Liver (tissue), 9 donors: ENCODE measurements around the gene MDN1. TPM values are rescaled to one million over a fixed set of nuclear protein-coding genes. Genes with fewer than 3 reads are reported as not detected.

Source experiments
- DNase-seq: peaks from one replicate; pipeline ENCODE4 v3.0.0-alpha.2; 2017; ENCODE audit warnings: low spot score
- H3K27ac ChIP-seq, 2 donors: one replicate each; pipeline ENCODE4 v1.7.0; 2013; ENCODE audit warnings: inconsistent platforms in 2 of 2, low read length in 2 of 2, control low read depth in 1 of 2, low read depth in 1 of 2, mild to moderate bottlenecking in 1 of 2
- H3K27me3 ChIP-seq, 4 donors: one replicate each; pipeline versions ENCODE4 v1.6.1 to v1.7.0; 2013; ENCODE audit warnings: low read length in 3 of 4, inconsistent platforms in 1 of 4, mild to moderate bottlenecking in 1 of 4, moderate library complexity in 1 of 4; ENCODE audit not compliant: control insufficient read depth in 4 of 4, insufficient read depth in 4 of 4
- H3K36me3 ChIP-seq, 4 donors: one replicate each; pipeline versions ENCODE4 v1.6.1 to v1.7.0; 2013; ENCODE audit warnings: low read length in 3 of 4, mild to moderate bottlenecking in 3 of 4, low read depth in 1 of 4, moderate library complexity in 1 of 4; ENCODE audit not compliant: control insufficient read depth in 4 of 4, insufficient read depth in 3 of 4
- H3K4me1 ChIP-seq, 4 donors: one replicate each; pipeline versions ENCODE4 v1.6.1 to v1.7.0; 2013; ENCODE audit warnings: low read length in 3 of 4, mild to moderate bottlenecking in 3 of 4, moderate library complexity in 1 of 4; ENCODE audit not compliant: control insufficient read depth in 4 of 4, insufficient read depth in 4 of 4
- H3K4me3 ChIP-seq, 3 donors: one replicate each; pipeline versions ENCODE4 v1.6.1 to v1.7.0; 2013; ENCODE audit warnings: low read length in 3 of 3, control low read depth in 1 of 3, low read depth in 1 of 3, mild to moderate bottlenecking in 1 of 3
- H3K9ac ChIP-seq, 2 donors: one replicate each; pipeline ENCODE4 v1.7.0; 2013; ENCODE audit warnings: low read length in 2 of 2, mild to moderate bottlenecking in 2 of 2, moderate library complexity in 2 of 2, control low read depth in 1 of 2, low read depth in 1 of 2
- H3K9me3 ChIP-seq, 4 donors: one replicate each; pipeline versions ENCODE4 v1.6.1 to v1.7.0; 2013; ENCODE audit warnings: low read length in 3 of 4; ENCODE audit not compliant: control insufficient read depth in 4 of 4
- EGR1 ChIP-seq, 2 donors: IDR thresholded peaks; 2 replicates each; pipeline ENCODE4 v1.6.1; 2016 to 2018; ENCODE audit warnings: antibody characterized with exemption in 2 of 2, low read depth in 2 of 2
- FOXA1 ChIP-seq: IDR thresholded peaks from 2 replicates; pipeline ENCODE4 v1.6.1; 2016; ENCODE audit warnings: antibody characterized with exemption
- FOXA2 ChIP-seq: IDR thresholded peaks from 2 replicates; pipeline ENCODE4 v1.6.1; 2016; ENCODE audit warnings: antibody characterized with exemption
- GABPA ChIP-seq, 2 donors: IDR thresholded peaks in 1 of 2; conservative IDR thresholded peaks in 1 of 2; 2 replicates each; pipeline ENCODE4 v1.6.1; 2016; ENCODE audit warnings: antibody characterized with exemption in 2 of 2, mild to moderate bottlenecking in 1 of 2, moderate library complexity in 1 of 2
- HNF4A ChIP-seq, 2 donors: conservative IDR thresholded peaks; 2 replicates each; pipeline ENCODE4 v1.6.1; 2016; ENCODE audit warnings: antibody characterized with exemption in 2 of 2, mild to moderate bottlenecking in 2 of 2
- HNF4G ChIP-seq: IDR thresholded peaks from 2 replicates; pipeline ENCODE4 v1.6.1; 2016; ENCODE audit warnings: antibody characterized with exemption
- JUND ChIP-seq, 2 donors: IDR thresholded peaks; 2 replicates each; pipeline ENCODE4 v1.6.1; 2016; ENCODE audit warnings: antibody characterized with exemption in 2 of 2
- NR2F2 ChIP-seq: IDR thresholded peaks from 2 replicates; pipeline ENCODE4 v1.6.1; 2016; ENCODE audit warnings: antibody characterized with exemption
- RAD21 ChIP-seq, 2 donors: IDR thresholded peaks; 2 replicates each; pipeline ENCODE4 v1.6.1; 2016; ENCODE audit warnings: antibody characterized with exemption in 2 of 2, mild to moderate bottlenecking in 2 of 2
- RXRA ChIP-seq, 2 donors: IDR thresholded peaks; 2 replicates each; pipeline ENCODE4 v1.6.1; 2017 to 2018; ENCODE audit warnings: antibody characterized with exemption in 2 of 2, mild to moderate bottlenecking in 1 of 2
- SP1 ChIP-seq: IDR thresholded peaks from 2 replicates; pipeline ENCODE4 v1.6.1; 2018; ENCODE audit warnings: antibody characterized with exemption, mild to moderate bottlenecking
- TAF1 ChIP-seq: conservative IDR thresholded peaks from 2 replicates; pipeline ENCODE4 v1.6.1; 2016; ENCODE audit warnings: antibody characterized with exemption, mild to moderate bottlenecking
- WGBS: extraction: QIAGEN DNeasy Blood & Tissue Kit; methylation state at CpG from one replicate; pipeline ENCODE4 v1.1.7; 2013; 5-methylcytosine and 5-hydroxymethylcytosine counted together
- polyA plus RNA-seq, 2 donors: library from polyadenylated mRNA; stranded (reverse) in 1 of 2; unstranded in 1 of 2; fragments of 200-250 nt in 1 of 2; fragments of >200 nt in 1 of 2; fragmentation: Nextera tagmentation in 1 of 2; extraction: Ambion mirVana in 1 of 2; gene quantifications; one replicate each; pipeline versions ENCODE4 v1.2.1 to v1.2.3, GENCODE V29; 2013 to 2015
- total RNA-seq, 2 donors: library from RNA; depleted of rRNA; stranded (reverse); fragments of >200 nt; gene quantifications; one replicate each; pipeline ENCODE4 v1.2.3, GENCODE V29; 2014
- TF ChIP-seq, protein P1 (sequence below): fragments of 150-350 bp; IDR thresholded peaks from 2 replicates; pipeline ENCODE4 v1.5.1; 2017; ENCODE audit warnings: improper control_type of control experiment, low read depth, low read length; ENCODE audit not compliant: missing input control
- TF ChIP-seq, protein P2 (sequence below): IDR thresholded peaks from 2 replicates; pipeline ENCODE4 v1.6.1; 2016; ENCODE audit warnings: antibody characterized with exemption
- TF ChIP-seq, protein P3 (sequence below): IDR thresholded peaks from 2 replicates; pipeline ENCODE4 v1.6.1; 2016; ENCODE audit warnings: antibody characterized with exemption
- TF ChIP-seq, protein P4 (sequence below): IDR thresholded peaks from 2 replicates; pipeline ENCODE4 v1.6.1; 2016; ENCODE audit warnings: antibody characterized with exemption
- TF ChIP-seq, protein P5 (sequence below): IDR thresholded peaks from 2 replicates; pipeline ENCODE4 v1.6.1; 2016; ENCODE audit warnings: antibody characterized with exemption, mild to moderate bottlenecking
- donor health status: healthy.
- donor health status: healthy.
- donor health status: healthy.
- donor health status: healthy.
- donor health status: healthy.

MDN1 gene
- total and polyA plus RNA-seq, 4 donors: 5.4 to 48.9 (median 22.8) TPM

DNA sequence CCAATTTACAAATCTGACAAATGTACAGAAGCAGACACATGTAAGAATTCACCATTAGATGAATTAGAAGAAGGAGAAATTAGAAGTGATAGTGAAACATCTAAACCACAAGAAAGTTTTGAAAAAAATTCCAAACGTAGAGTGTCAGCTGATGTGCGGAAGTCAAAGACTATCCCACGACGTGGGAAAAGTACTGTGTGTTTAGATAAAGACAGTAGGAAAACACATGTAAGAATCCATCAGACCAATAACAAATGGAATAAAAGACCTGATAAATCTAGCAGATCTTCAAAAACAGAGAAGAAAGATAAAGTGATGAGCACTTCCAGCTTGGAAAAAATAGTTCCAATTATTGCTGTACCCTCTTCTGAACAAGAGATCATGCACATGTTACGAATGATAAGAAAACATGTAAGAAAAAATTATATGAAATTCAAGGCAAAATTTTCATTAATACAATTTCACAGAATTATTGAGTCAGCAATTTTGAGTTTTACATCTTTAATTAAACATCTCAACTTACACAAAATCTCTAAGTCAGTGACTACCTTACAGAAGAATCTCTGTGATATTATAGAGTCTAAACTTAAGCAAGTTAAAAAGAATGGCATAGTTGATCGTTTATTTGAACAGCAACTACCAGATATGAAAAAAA is 46.6 kb upstream of the MDN1 start:
- no peak for DNase-seq
- Histone ChIP-seq H3K9ac (no peak overlapping the region), H3K36me3 (peaks cover 5 to 45% (median 22%) of the 10 kb centered on the region in 4 donors), H3K27ac (no peak overlapping the region), H3K9me3 (no peaks in the 10 kb centered on the region), H3K4me1 (no peaks in the 10 kb centered on the region), H3K27me3 (no peaks in the 10 kb centered on the region), H3K4me3 (no peak overlapping the region)
- TF ChIP-seq EGR1 (IDR thresholded peaks at IDR 0.05; ENCODE audit: low read depth in 2 of 2): no peak
- no peak for TF ChIP-seq TAF1
- no peak for TF ChIP-seq NR2F2
- no peak for TF ChIP-seq HNF4A (conservative IDR thresholded peaks at IDR 0.05)
- TF ChIP-seq JUND (IDR thresholded peaks at IDR 0.05): no peak
- TF ChIP-seq, protein P1, sequence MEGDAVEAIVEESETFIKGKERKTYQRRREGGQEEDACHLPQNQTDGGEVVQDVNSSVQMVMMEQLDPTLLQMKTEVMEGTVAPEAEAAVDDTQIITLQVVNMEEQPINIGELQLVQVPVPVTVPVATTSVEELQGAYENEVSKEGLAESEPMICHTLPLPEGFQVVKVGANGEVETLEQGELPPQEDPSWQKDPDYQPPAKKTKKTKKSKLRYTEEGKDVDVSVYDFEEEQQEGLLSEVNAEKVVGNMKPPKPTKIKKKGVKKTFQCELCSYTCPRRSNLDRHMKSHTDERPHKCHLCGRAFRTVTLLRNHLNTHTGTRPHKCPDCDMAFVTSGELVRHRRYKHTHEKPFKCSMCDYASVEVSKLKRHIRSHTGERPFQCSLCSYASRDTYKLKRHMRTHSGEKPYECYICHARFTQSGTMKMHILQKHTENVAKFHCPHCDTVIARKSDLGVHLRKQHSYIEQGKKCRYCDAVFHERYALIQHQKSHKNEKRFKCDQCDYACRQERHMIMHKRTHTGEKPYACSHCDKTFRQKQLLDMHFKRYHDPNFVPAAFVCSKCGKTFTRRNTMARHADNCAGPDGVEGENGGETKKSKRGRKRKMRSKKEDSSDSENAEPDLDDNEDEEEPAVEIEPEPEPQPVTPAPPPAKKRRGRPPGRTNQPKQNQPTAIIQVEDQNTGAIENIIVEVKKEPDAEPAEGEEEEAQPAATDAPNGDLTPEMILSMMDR: no peak
- TF ChIP-seq RAD21 (IDR thresholded peaks at IDR 0.05): no peak
- TF ChIP-seq, protein P2, sequence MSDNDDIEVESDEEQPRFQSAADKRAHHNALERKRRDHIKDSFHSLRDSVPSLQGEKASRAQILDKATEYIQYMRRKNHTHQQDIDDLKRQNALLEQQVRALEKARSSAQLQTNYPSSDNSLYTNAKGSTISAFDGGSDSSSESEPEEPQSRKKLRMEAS: no peak
- no peak for TF ChIP-seq FOXA2
- no peak for TF ChIP-seq FOXA1
- WGBS: 98% methylated on average over 6 of the region's 6 CpGs

DNA sequence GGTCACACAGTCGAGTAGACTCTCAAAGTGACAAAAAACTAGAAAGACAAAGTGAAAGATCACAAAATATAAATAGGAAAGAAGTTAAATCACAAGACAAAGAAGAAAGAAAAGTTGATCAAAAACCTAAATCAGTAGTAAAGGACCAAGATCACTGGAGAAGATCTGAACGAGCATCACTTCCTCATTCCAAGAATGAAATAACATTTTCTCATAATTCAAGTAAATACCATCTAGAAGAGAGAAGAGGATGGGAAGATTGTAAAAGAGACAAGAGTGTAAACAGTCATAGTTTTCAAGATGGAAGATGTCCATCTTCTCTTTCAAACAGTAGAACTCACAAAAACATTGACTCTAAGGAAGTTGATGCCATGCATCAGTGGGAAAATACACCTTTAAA is 43.1 kb upstream of the MDN1 start:
- Histone ChIP-seq H3K4me3 (no peak overlapping the region), H3K36me3 (peaks cover 7 to 46% (median 29%) of the 10 kb centered on the region in 4 donors), H3K27ac (no peak overlapping the region), H3K9ac (no peak overlapping the region), H3K9me3 (no peaks in the 10 kb centered on the region), H3K4me1 (no peaks in the 10 kb centered on the region), H3K27me3 (no peaks in the 10 kb centered on the region)
- no peak for DNase-seq
- TF ChIP-seq HNF4G (no peak), HNF4A (conservative IDR thresholded peaks at IDR 0.05) (no peak)
- WGBS: 90% methylated on average over 2 of the region's 2 CpGs

DNA sequence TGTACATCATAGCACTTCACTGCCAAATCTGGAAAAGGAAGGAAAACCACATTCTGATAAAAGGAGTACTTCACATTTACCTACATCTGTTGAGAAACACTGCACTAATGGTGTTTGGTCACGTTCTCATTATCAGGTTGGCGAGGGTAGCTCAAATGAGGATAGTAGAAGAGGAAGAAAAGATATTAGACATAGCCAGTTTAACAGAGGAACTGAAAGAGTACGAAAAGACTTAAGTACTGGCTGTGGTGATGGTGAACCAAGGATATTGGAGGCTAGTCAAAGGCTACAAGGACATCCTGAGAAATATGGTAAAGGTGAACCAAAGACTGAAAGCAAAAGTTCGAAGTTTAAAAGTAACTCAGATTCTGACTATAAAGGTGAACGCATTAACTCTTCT is 42.7 kb upstream of the MDN1 start:
- H3K4me1 ChIP-seq: no peaks in the 10 kb centered on the region
- no peaks in the 10 kb centered on the region for H3K27me3 ChIP-seq
- H3K36me3 ChIP-seq: peaks cover 8 to 44% (median 29%) of the 10 kb centered on the region in 4 donors
- DNase-seq: no peak
- H3K27ac ChIP-seq: no peak overlapping the region
- H3K9ac ChIP-seq: no peak overlapping the region
- no peak overlapping the region for H3K4me3 ChIP-seq
- WGBS: 93% methylated on average over 5 of the region's 5 CpGs
- H3K9me3 ChIP-seq: no peaks in the 10 kb centered on the region
- no peak for TF ChIP-seq SP1
- no peak for TF ChIP-seq GABPA (IDR thresholded peaks at IDR 0.05 in 1 of 2, conservative IDR thresholded peaks at IDR 0.05 in 1 of 2)
- TF ChIP-seq, protein P3, sequence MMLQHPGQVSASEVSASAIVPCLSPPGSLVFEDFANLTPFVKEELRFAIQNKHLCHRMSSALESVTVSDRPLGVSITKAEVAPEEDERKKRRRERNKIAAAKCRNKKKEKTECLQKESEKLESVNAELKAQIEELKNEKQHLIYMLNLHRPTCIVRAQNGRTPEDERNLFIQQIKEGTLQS: no peak
- TF ChIP-seq FOXA1: no peak
- TF ChIP-seq, protein P4, sequence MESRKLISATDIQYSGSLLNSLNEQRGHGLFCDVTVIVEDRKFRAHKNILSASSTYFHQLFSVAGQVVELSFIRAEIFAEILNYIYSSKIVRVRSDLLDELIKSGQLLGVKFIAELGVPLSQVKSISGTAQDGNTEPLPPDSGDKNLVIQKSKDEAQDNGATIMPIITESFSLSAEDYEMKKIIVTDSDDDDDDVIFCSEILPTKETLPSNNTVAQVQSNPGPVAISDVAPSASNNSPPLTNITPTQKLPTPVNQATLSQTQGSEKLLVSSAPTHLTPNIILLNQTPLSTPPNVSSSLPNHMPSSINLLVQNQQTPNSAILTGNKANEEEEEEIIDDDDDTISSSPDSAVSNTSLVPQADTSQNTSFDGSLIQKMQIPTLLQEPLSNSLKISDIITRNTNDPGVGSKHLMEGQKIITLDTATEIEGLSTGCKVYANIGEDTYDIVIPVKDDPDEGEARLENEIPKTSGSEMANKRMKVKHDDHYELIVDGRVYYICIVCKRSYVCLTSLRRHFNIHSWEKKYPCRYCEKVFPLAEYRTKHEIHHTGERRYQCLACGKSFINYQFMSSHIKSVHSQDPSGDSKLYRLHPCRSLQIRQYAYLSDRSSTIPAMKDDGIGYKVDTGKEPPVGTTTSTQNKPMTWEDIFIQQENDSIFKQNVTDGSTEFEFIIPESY: no peak
- TF ChIP-seq HNF4A (conservative IDR thresholded peaks at IDR 0.05): no peak
- no peak for TF ChIP-seq RAD21 (IDR thresholded peaks at IDR 0.05)
- no peak for TF ChIP-seq RXRA (IDR thresholded peaks at IDR 0.05)
- TF ChIP-seq, protein P1: no peak
- TF ChIP-seq JUND (IDR thresholded peaks at IDR 0.05): no peak
- no peak for TF ChIP-seq HNF4G
- TF ChIP-seq NR2F2: no peak
- TF ChIP-seq, protein P5, sequence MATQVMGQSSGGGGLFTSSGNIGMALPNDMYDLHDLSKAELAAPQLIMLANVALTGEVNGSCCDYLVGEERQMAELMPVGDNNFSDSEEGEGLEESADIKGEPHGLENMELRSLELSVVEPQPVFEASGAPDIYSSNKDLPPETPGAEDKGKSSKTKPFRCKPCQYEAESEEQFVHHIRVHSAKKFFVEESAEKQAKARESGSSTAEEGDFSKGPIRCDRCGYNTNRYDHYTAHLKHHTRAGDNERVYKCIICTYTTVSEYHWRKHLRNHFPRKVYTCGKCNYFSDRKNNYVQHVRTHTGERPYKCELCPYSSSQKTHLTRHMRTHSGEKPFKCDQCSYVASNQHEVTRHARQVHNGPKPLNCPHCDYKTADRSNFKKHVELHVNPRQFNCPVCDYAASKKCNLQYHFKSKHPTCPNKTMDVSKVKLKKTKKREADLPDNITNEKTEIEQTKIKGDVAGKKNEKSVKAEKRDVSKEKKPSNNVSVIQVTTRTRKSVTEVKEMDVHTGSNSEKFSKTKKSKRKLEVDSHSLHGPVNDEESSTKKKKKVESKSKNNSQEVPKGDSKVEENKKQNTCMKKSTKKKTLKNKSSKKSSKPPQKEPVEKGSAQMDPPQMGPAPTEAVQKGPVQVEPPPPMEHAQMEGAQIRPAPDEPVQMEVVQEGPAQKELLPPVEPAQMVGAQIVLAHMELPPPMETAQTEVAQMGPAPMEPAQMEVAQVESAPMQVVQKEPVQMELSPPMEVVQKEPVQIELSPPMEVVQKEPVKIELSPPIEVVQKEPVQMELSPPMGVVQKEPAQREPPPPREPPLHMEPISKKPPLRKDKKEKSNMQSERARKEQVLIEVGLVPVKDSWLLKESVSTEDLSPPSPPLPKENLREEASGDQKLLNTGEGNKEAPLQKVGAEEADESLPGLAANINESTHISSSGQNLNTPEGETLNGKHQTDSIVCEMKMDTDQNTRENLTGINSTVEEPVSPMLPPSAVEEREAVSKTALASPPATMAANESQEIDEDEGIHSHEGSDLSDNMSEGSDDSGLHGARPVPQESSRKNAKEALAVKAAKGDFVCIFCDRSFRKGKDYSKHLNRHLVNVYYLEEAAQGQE: no peak
- TF ChIP-seq EGR1 (IDR thresholded peaks at IDR 0.05; ENCODE audit: low read depth in 2 of 2): no peak
